HepG2 (cell line): ENCODE data around the gene LPXN.

Source experiments
- HMG20A ChIP-seq: IDR thresholded peaks from 2 replicates; pipeline ENCODE4 v1.6.1; 2016; ENCODE audit warnings: borderline replicate concordance
- JUNB ChIP-seq: sonication (generic); formaldehyde crosslinking; IDR thresholded peaks from 2 replicates; pipeline ENCODE4 v1.8.0; 2022; ENCODE audit warnings: missing genetic modification reagents, mild to moderate bottlenecking, borderline replicate concordance
- POLR2A ChIP-seq, 2 experiments: IDR thresholded peaks; 2 replicates each; pipeline ENCODE4 v1.6.1; 2011; ENCODE audit warnings: low read depth in 2 of 2, low read length in 2 of 2, mild to moderate bottlenecking in 1 of 2, moderate library complexity in 1 of 2; ENCODE audit not compliant: insufficient read depth in 1 of 2
- SIN3A ChIP-seq: IDR thresholded peaks from 2 replicates; pipeline ENCODE4 v1.6.1; 2011; ENCODE audit warnings: low read depth, mild to moderate bottlenecking, control low read depth, low read length, borderline replicate concordance
- TP53 ChIP-seq: sonication (generic); formaldehyde crosslinking; conservative IDR thresholded peaks from 2 replicates; pipeline ENCODE4 v1.4.0; 2020; ENCODE audit warnings: missing genetic modification reagents
- ZBTB7B ChIP-seq: sonication (generic); formaldehyde crosslinking; IDR thresholded peaks from 2 replicates; pipeline ENCODE4 v1.4.0; 2020; ENCODE audit warnings: missing genetic modification reagents
- TF ChIP-seq, protein P1 (sequence below): sonication (generic); formaldehyde crosslinking; IDR thresholded peaks from 2 replicates; pipeline ENCODE4 v1.5.0; 2020; ENCODE audit warnings: mild to moderate bottlenecking, missing genetic modification reagents, moderate library complexity
- TF ChIP-seq, protein P2 (sequence below): sonication (generic); formaldehyde crosslinking; IDR thresholded peaks from 2 replicates; pipeline ENCODE4 v1.8.0; 2022; ENCODE audit warnings: mild to moderate bottlenecking, missing genetic modification reagents, moderate library complexity
- TF ChIP-seq, protein P3 (sequence below): sonication (generic); formaldehyde crosslinking; IDR thresholded peaks from 2 replicates; pipeline ENCODE4 v1.4.0; 2020; ENCODE audit warnings: missing genetic modification reagents, mild to moderate bottlenecking, borderline replicate concordance
- TF ChIP-seq, protein P4 (sequence below): sonication (generic); formaldehyde crosslinking; IDR thresholded peaks from 2 replicates; pipeline ENCODE4 v1.4.0; 2020; ENCODE audit warnings: missing genetic modification reagents, mild to moderate bottlenecking, borderline replicate concordance
- TF ChIP-seq, protein P5 (sequence below): IDR thresholded peaks from 2 replicates; pipeline ENCODE4 v1.6.1; 2016

DNA sequence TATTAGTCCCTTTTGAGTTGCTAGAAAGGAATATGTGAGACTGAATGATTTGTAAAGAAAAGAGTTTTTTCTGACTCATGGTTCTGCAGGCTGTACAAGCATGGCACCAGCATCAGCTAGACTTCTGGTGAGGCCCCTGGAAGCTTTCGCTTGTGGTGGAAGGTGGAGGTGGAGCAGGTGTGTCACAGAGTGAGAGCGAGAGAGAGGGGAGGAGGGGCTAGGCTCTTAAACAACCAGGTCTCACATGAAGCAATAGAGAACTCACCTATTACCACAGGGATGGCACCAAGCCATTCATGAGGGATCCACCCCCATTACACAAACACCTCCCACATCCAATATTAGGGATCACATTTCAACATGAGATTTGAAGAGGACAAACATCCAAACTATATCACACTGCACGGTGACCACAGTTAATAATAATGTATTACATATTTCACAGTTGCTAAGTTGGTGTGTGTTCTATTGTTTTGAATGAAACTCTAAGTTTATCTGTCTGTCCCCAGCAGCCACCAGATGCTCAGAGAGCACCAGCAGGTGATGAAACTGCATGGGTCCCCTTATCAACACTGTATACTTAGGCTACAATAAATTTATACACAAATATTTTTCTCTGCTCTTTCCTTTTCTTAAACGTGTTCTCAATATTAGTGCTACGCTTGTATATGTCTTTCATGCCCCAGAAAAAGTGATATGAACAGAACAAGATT, 17.3 kb upstream of the LPXN start:
- TF ChIP-seq, protein P1, sequence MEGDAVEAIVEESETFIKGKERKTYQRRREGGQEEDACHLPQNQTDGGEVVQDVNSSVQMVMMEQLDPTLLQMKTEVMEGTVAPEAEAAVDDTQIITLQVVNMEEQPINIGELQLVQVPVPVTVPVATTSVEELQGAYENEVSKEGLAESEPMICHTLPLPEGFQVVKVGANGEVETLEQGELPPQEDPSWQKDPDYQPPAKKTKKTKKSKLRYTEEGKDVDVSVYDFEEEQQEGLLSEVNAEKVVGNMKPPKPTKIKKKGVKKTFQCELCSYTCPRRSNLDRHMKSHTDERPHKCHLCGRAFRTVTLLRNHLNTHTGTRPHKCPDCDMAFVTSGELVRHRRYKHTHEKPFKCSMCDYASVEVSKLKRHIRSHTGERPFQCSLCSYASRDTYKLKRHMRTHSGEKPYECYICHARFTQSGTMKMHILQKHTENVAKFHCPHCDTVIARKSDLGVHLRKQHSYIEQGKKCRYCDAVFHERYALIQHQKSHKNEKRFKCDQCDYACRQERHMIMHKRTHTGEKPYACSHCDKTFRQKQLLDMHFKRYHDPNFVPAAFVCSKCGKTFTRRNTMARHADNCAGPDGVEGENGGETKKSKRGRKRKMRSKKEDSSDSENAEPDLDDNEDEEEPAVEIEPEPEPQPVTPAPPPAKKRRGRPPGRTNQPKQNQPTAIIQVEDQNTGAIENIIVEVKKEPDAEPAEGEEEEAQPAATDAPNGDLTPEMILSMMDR (CRISPR knock-in tag), result no peak
- TF ChIP-seq, protein P2, sequence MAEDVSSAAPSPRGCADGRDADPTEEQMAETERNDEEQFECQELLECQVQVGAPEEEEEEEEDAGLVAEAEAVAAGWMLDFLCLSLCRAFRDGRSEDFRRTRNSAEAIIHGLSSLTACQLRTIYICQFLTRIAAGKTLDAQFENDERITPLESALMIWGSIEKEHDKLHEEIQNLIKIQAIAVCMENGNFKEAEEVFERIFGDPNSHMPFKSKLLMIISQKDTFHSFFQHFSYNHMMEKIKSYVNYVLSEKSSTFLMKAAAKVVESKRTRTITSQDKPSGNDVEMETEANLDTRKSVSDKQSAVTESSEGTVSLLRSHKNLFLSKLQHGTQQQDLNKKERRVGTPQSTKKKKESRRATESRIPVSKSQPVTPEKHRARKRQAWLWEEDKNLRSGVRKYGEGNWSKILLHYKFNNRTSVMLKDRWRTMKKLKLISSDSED (CRISPR knock-in tag), result no peak
- TF ChIP-seq TP53 (CRISPR knock-in tag) (no peak), HMG20A (CRISPR knock-in tag) (no peak), SIN3A (no peak), ZBTB7B (CRISPR knock-in tag) (no peak), POLR2A (IDR thresholded peaks at IDR 0.05; ENCODE audit: insufficient read depth in 1 of 2, low read depth in 2 of 2, low read length in 2 of 2) (no peak), JUNB (CRISPR knock-in tag) (no peak)
- TF ChIP-seq, protein P3, sequence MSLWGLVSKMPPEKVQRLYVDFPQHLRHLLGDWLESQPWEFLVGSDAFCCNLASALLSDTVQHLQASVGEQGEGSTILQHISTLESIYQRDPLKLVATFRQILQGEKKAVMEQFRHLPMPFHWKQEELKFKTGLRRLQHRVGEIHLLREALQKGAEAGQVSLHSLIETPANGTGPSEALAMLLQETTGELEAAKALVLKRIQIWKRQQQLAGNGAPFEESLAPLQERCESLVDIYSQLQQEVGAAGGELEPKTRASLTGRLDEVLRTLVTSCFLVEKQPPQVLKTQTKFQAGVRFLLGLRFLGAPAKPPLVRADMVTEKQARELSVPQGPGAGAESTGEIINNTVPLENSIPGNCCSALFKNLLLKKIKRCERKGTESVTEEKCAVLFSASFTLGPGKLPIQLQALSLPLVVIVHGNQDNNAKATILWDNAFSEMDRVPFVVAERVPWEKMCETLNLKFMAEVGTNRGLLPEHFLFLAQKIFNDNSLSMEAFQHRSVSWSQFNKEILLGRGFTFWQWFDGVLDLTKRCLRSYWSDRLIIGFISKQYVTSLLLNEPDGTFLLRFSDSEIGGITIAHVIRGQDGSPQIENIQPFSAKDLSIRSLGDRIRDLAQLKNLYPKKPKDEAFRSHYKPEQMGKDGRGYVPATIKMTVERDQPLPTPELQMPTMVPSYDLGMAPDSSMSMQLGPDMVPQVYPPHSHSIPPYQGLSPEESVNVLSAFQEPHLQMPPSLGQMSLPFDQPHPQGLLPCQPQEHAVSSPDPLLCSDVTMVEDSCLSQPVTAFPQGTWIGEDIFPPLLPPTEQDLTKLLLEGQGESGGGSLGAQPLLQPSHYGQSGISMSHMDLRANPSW (CRISPR knock-in tag), result no peak
- TF ChIP-seq, protein P4, sequence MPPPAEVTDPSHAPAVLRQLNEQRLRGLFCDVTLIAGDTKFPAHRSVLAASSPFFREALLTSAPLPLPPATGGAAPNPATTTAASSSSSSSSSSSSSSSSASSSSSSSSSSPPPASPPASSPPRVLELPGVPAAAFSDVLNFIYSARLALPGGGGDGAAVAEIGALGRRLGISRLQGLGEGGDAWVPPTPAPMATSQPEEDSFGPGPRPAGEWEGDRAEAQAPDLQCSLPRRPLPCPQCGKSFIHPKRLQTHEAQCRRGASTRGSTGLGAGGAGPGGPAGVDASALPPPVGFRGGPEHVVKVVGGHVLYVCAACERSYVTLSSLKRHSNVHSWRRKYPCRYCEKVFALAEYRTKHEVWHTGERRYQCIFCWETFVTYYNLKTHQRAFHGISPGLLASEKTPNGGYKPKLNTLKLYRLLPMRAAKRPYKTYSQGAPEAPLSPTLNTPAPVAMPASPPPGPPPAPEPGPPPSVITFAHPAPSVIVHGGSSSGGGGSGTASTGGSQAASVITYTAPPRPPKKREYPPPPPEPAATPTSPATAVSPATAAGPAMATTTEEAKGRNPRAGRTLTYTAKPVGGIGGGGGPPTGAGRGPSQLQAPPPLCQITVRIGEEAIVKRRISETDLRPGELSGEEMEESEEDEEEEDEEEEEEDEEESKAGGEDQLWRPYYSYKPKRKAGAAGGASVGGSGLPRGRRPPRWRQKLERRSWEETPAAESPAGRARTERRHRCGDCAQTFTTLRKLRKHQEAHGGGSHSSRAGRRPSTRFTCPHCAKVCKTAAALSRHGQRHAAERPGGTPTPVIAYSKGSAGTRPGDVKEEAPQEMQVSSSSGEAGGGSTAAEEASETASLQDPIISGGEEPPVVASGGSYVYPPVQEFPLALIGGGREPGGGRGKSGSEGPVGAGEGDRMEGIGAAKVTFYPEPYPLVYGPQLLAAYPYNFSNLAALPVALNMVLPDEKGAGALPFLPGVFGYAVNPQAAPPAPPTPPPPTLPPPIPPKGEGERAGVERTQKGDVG, result no peak
- TF ChIP-seq, protein P5, sequence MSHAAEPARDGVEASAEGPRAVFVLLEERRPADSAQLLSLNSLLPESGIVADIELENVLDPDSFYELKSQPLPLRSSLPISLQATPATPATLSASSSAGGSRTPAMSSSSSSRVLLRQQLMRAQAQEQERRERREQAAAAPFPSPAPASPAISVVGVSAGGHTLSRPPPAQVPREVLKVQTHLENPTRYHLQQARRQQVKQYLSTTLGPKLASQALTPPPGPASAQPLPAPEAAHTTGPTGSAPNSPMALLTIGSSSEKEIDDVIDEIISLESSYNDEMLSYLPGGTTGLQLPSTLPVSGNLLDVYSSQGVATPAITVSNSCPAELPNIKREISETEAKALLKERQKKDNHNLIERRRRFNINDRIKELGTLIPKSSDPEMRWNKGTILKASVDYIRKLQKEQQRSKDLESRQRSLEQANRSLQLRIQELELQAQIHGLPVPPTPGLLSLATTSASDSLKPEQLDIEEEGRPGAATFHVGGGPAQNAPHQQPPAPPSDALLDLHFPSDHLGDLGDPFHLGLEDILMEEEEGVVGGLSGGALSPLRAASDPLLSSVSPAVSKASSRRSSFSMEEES (CRISPR knock-in tag), result no peak
